Cardiac muscle cell (in vitro differentiated cells and primary cell): ENCODE measurements around the gene KCNMA1. TPM values are rescaled to one million over a fixed set of nuclear protein-coding genes. Genes with fewer than 3 reads are reported as not detected.

Source experiments
- DNase-seq, 2 donors: peaks; one replicate each; pipeline versions ENCODE4 v3.0.0 to v3.0.0-alpha.2; 2010 to 2017; ENCODE audit warnings: low read depth in 1 of 2, low spot score in 1 of 2
- H3K27ac ChIP-seq: fragments of 200-600 bp; sonication (generic); 2 replicates; pipeline ENCODE4 v1.5.1; 2016
- H3K27me3 ChIP-seq: fragments of 200-600 bp; sonication (generic); 2 replicates; pipeline ENCODE4 v1.6.0; 2016; ENCODE audit warnings: control low read depth
- H3K36me3 ChIP-seq: fragments of 200-600 bp; sonication (generic); 2 replicates; pipeline ENCODE4 v1.5.1; 2016; ENCODE audit warnings: control low read depth
- H3K4me1 ChIP-seq: fragments of 200-600 bp; sonication (generic); 2 replicates; pipeline ENCODE4 v1.8.1; 2017; ENCODE audit warnings: low read depth, mild to moderate bottlenecking, mixed run types
- H3K4me3 ChIP-seq: fragments of 200-600 bp; sonication (generic); 2 replicates; pipeline ENCODE4 v1.5.1; 2016; ENCODE audit warnings: mild to moderate bottlenecking
- H3K9me3 ChIP-seq: fragments of 200-600 bp; sonication (generic); 2 replicates; pipeline ENCODE4 v1.5.1; 2017; ENCODE audit warnings: low read depth, mild to moderate bottlenecking, control low read depth
- polyA plus RNA-seq: library from polyadenylated mRNA; unstranded; fragments of >200 nt; fragmentation: Nextera tagmentation; extraction: Ambion mirVana; gene quantifications from 2 replicates; pipeline ENCODE4 v1.2.1, GENCODE V29; 2016
- total RNA-seq: library from RNA; depleted of rRNA; stranded (reverse); fragments of >200 nt; gene quantifications from 2 replicates; pipeline ENCODE4 v1.2.3, GENCODE V29; 2016
- TF ChIP-seq, protein P1 (sequence below): IDR thresholded peaks from 2 replicates; pipeline ENCODE4 v1.5.1; 2012; ENCODE audit warnings: low read depth, mild to moderate bottlenecking, low read length

KCNMA1 gene
- total and polyA plus RNA-seq, 2 experiments from 2014 or later, result 1.8 to 1.9 TPM

DNA sequence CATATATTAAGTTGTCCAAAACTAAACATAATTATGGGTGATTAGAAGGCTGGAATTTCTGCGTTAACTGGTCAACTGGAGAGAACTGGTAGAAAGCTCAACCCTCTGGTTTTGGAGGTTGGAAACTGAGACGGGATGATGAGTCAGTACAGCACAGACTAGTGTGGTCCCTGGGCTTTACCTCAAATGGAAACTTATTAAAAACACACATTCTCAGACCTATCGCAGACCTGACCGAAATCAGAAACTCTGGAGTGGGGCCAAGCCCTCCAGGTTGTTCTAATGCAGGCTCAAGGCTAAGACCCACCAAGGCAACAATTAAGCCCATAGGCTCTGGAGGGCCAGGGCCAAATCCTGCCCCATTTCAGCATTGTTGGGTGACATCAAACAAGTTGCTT, 136.9 kb downstream of the KCNMA1 start:
- Histone ChIP-seq H3K27me3 (no peaks in the 10 kb centered on the region), H3K27ac (no peak overlapping the region), H3K9me3 (no peaks in the 10 kb centered on the region), H3K4me1 (no peaks in the 10 kb centered on the region), H3K4me3 (no peak overlapping the region), H3K36me3 (no peaks in the 10 kb centered on the region)
- TF ChIP-seq, protein P1, sequence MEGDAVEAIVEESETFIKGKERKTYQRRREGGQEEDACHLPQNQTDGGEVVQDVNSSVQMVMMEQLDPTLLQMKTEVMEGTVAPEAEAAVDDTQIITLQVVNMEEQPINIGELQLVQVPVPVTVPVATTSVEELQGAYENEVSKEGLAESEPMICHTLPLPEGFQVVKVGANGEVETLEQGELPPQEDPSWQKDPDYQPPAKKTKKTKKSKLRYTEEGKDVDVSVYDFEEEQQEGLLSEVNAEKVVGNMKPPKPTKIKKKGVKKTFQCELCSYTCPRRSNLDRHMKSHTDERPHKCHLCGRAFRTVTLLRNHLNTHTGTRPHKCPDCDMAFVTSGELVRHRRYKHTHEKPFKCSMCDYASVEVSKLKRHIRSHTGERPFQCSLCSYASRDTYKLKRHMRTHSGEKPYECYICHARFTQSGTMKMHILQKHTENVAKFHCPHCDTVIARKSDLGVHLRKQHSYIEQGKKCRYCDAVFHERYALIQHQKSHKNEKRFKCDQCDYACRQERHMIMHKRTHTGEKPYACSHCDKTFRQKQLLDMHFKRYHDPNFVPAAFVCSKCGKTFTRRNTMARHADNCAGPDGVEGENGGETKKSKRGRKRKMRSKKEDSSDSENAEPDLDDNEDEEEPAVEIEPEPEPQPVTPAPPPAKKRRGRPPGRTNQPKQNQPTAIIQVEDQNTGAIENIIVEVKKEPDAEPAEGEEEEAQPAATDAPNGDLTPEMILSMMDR, result no peak
- no peak for DNase-seq

DNA sequence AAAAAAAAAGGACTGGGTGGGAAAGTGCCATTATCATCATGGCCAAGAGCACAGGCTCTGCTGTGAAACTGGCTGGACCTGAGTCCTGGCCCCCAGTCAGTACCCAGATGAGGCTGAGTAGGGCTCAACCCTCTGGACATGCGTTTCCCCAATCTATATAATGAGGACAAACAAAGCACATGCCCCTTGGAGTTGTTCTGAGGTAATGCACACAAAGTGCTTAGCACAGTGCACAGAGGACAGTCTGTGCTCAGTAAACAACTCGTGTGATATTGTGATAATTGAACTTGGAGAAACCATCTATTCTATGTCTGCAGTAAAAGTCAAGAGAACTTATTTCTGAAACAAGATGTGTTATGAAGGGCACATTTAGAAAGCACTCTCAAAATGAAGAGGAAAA, 138.8 kb downstream of the KCNMA1 start:
- Histone ChIP-seq H3K27ac (no peak overlapping the region), H3K36me3 (no peaks in the 10 kb centered on the region), H3K9me3 (no peaks in the 10 kb centered on the region), H3K4me3 (no peak overlapping the region), H3K27me3 (no peaks in the 10 kb centered on the region), H3K4me1 (no peaks in the 10 kb centered on the region)
- no peak for DNase-seq
- TF ChIP-seq, protein P1, result no peak

DNA sequence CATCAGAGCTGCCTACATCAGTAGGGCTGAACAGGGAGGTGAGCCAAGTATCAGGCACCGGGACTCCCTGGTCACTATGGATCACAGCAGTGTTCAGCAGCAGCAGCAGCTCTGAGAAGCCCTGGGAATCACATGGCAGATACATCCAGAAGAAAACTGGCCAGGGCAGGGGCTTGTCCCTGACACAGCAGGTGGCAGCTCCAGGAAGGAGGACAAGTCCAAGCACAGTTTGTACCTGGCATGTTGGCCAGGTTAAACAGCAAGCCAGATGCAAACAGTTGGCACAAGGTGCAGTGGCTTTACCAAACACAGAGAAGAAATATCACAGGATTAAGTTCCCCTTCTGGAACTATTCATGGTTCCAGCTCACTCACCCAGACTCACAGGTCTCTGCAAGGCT, 139.4 kb downstream of the KCNMA1 start:
- Histone ChIP-seq H3K9me3 (no peaks in the 10 kb centered on the region), H3K36me3 (no peaks in the 10 kb centered on the region), H3K27ac (no peak overlapping the region), H3K4me1 (no peaks in the 10 kb centered on the region), H3K4me3 (no peak overlapping the region), H3K27me3 (no peaks in the 10 kb centered on the region)
- TF ChIP-seq, protein P1, result no peak
- no peak for DNase-seq

DNA sequence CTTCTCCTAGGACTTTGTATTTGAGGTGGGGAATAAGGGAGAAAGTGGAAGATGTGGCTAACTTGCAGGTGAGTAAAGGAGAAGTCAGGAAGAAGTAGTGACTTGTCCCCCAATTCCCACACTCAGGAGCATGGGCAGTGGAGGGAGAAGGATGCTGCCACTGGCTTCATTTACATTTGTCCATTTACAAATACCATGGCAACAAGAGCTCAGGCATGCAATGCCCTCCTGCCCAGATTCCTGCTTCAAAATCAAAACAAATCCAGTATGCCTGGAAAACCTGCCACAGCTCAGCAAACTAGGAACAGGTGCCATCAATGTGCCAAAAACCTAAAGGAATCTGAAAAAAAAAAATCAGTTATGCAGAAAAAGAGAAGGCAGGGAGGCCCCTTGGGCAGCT, 139.9 kb downstream of the KCNMA1 start:
- Histone ChIP-seq H3K27ac (no peak overlapping the region), H3K27me3 (no peaks in the 10 kb centered on the region), H3K36me3 (no peaks in the 10 kb centered on the region), H3K4me3 (no peak overlapping the region), H3K4me1 (no peaks in the 10 kb centered on the region), H3K9me3 (no peaks in the 10 kb centered on the region)
- TF ChIP-seq, protein P1, result no peak
- no peak for DNase-seq

DNA sequence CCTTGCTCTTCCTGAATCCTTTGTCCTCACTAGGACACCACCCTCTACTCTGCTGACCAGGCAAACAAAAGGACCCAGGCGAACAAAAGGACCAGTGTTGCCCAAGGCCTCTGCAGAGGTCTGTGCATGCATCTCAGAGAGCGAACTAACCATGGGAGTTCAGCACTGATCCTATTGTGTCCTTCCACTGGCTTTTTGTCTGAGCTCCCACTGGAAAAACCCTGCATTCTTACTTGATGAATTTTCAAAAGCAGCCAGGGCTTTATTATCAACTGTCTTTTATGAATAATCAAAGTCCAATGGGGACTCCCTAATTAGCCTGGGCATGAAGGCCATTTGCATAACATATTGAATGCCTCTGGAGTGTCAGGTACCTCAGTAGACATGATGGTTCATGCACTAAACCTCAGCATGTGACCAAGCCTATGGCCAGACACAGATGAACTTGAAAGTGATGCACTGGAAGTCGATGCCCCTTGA, 140.6 kb downstream of the KCNMA1 start:
- no peak for DNase-seq
- H3K36me3 ChIP-seq, result no peaks in the 10 kb centered on the region
- H3K4me3 ChIP-seq, result no peak overlapping the region
- no peaks in the 10 kb centered on the region for H3K9me3 ChIP-seq
- no peak overlapping the region for H3K27ac ChIP-seq
- H3K27me3 ChIP-seq, result no peaks in the 10 kb centered on the region
- TF ChIP-seq, protein P1, result no peak
- peaks cover 2% of the 10 kb centered on the region for H3K4me1 ChIP-seq
